ENCODE results near the gene PROC. TPM values are rescaled to one million over a fixed set of nuclear protein-coding genes. Genes with fewer than 3 reads are reported as not detected.
"Not testable (repeated sequence)": the region's sequence is repeated elsewhere in the genome, so short reads cannot be mapped to it uniquely, and the experiment has no call there.

PROC gene
- polyA plus RNA-seq, 1 donor: 7.8 TPM

DNA sequence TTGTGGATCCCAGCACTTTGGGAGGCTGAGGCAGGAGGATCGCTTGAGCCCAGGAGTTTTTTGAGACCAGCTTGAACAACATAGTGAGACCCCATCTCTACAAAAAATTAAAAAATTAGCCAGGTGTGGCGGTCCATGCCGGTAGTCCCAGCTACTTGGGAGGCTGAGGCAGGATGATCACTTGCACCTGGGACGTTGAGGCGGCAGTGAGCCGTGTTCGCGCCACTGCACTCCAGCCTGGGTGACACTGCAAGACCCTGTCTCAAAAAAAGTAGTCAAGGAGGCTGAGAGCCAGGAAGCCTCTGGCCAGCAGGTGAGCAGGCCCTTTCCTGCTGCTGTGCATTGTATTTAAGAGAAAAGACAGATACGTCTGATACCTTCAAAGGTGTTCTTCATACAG lies 11.1 kb upstream of the PROC start:
- Histone ChIP-seq H3K4me1 (ENCODE audit: control insufficient read depth, insufficient read depth, low read length) (peaks cover 26% of the 10 kb centered on the region), H3K36me3 (ENCODE audit: control insufficient read depth, insufficient read depth, low read length) (no peaks in the 10 kb centered on the region), H3K9me3 (ENCODE audit: control insufficient read depth, low read depth, low read length) (no peaks in the 10 kb centered on the region), H3K27ac (ENCODE audit: low read length) (no peak overlapping the region), H3K4me3 (ENCODE audit: low read length) (no peak overlapping the region), H3K27me3 (ENCODE audit: control insufficient read depth, insufficient read depth, low read length) (no peaks in the 10 kb centered on the region)
- no CpG with 5 or more reads among the region's 9 CpGs for WGBS (ENCODE audit: insufficient coverage, low lambda C conversion rate)
- DNase-seq: no peak

GRCh38 chr2:127407661-127408003 lies 10.6 kb upstream of the PROC start:
- H3K36me3 ChIP-seq (ENCODE audit: control insufficient read depth, insufficient read depth, low read length): no peaks in the 10 kb centered on the region
- peak overlapping the region; percentile 75 for H3K27ac ChIP-seq (ENCODE audit: low read length)
- no peaks in the 10 kb centered on the region for H3K27me3 ChIP-seq (ENCODE audit: control insufficient read depth, insufficient read depth, low read length)
- no peaks in the 10 kb centered on the region for H3K9me3 ChIP-seq (ENCODE audit: control insufficient read depth, low read depth, low read length)
- no CpG with 5 or more reads among the region's 6 CpGs for WGBS (ENCODE audit: insufficient coverage, low lambda C conversion rate)
- no peak overlapping the region for H3K4me3 ChIP-seq (ENCODE audit: low read length)
- no peak for DNase-seq
- H3K4me1 ChIP-seq (ENCODE audit: control insufficient read depth, insufficient read depth, low read length): peaks cover 20% of the 10 kb centered on the region

DNA sequence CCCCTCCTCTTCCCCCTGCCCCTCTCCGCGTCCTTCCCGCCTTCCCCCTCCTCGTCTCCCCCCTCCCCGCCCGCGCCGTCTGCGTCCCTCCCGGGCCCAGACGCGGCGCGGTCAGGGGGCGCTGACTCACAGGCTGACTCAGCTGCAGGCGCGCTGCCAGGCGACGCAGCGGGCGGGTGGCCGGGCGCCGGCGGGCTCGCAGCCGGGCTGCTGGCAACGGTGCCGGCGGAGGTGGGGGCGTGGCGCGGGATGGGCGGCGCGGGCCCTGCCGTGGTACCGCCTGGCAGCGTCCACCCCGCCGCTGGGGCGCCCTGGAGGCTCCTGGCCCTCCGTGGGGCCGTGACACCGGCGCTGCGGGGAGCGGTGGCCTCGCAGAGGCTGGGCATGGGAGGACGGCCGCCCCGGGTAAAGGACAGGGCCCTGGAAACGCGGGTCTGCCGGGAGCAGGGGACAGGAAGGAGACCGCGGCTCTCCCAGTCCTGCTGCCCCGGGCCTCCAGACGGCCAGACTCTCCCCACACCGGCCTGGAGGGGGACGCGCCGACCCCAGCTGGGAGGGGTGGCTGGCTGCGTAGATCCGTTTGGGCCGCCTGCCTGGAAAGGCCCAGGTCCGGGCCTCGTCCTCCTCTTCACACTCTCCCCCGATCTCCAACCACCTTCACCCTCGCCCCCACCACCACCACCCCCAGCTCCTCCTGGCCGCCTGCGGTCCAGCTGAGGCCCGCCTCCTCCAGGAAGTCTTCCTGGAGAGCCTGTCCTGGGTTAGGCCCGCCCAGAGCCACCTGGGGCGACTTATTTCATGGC lies 10.0 kb upstream of the PROC start:
- DNase-seq: peak; percentile 91 to 95
- peak overlapping the region; percentile 75 for H3K27ac ChIP-seq (ENCODE audit: low read length)
- no peaks in the 10 kb centered on the region for H3K36me3 ChIP-seq (ENCODE audit: control insufficient read depth, insufficient read depth, low read length)
- H3K4me1 ChIP-seq (ENCODE audit: control insufficient read depth, insufficient read depth, low read length): peaks cover 15% of the 10 kb centered on the region
- no CpG with 5 or more reads among the region's 75 CpGs for WGBS (ENCODE audit: insufficient coverage, low lambda C conversion rate)
- H3K27me3 ChIP-seq (ENCODE audit: control insufficient read depth, insufficient read depth, low read length): no peaks in the 10 kb centered on the region
- no peaks in the 10 kb centered on the region for H3K9me3 ChIP-seq (ENCODE audit: control insufficient read depth, low read depth, low read length)
- H3K4me3 ChIP-seq (ENCODE audit: low read length): peak overlapping the region; percentile 43

GRCh38 chr2:127408807-127409099 lies 9.5 kb upstream of the PROC start:
- Histone ChIP-seq H3K4me1 (ENCODE audit: control insufficient read depth, insufficient read depth, low read length) (peaks cover 15% of the 10 kb centered on the region), H3K27me3 (ENCODE audit: control insufficient read depth, insufficient read depth, low read length) (no peaks in the 10 kb centered on the region), H3K36me3 (ENCODE audit: control insufficient read depth, insufficient read depth, low read length) (no peaks in the 10 kb centered on the region), H3K9me3 (ENCODE audit: control insufficient read depth, low read depth, low read length) (no peaks in the 10 kb centered on the region), H3K27ac (ENCODE audit: low read length) (peak overlapping the region; percentile 73), H3K4me3 (ENCODE audit: low read length) (peak overlapping the region; percentile 43)
- no peak for DNase-seq
- WGBS (ENCODE audit: insufficient coverage, low lambda C conversion rate): no CpG with 5 or more reads among the region's 10 CpGs

- peaks cover 15% of the 10 kb centered on the region for H3K4me1 ChIP-seq (ENCODE audit: control insufficient read depth, insufficient read depth, low read length)
Observed at GRCh38 chr2:127409716-127410115, 8.5 kb upstream of the PROC start.

DNA sequence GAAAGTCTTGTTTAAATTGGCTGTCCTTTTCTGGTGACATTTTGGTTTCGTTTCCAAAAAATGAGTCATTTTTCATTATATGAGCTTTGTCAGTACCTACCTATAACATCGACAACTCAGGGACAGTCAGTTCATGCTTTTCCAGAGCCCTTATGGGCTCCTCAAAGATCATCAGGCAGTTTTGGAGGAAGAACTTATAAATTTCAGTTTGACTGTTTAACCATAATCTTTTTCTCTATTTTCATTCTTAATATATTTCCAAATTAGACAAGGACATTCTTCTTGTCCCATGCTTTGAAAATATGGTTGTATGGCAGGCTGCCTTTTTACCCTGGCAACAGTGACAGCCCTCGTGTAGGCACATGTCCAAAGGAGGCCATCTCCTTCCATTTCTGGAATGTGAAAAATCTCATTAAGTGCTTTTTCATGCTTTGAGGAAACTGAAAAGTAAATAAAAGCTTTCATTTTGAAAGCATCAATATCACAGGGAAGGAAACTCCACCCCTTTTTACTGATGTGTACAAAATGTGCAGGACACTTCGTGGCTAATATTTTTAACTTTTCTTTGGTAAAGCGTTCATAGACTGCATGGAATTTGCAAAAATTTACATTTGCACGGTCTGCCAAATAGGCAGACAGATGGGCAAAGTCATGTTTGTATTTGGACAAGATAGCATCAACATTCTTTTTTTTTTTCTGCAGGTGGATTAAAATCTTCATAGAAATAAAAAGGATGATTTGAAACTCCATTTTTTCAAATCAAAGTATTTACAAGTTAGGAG lies 7.2 kb upstream of the PROC start:
- Histone ChIP-seq H3K4me1 (ENCODE audit: control insufficient read depth, insufficient read depth, low read length) (peaks cover 10% of the 10 kb centered on the region), H3K36me3 (ENCODE audit: control insufficient read depth, insufficient read depth, low read length) (no peaks in the 10 kb centered on the region), H3K4me3 (ENCODE audit: low read length) (no peak overlapping the region), H3K27ac (ENCODE audit: low read length) (no peak overlapping the region), H3K9me3 (ENCODE audit: control insufficient read depth, low read depth, low read length) (no peaks in the 10 kb centered on the region), H3K27me3 (ENCODE audit: control insufficient read depth, insufficient read depth, low read length) (no peaks in the 10 kb centered on the region)
- no peak for DNase-seq
- WGBS (ENCODE audit: insufficient coverage, low lambda C conversion rate): 53% methylated on average over 3 of the region's 6 CpGs

More at GRCh38 chr2:127409716-127410115, 8.5 kb upstream of the PROC start:
- not testable (repeated sequence) for DNase-seq; H3K27ac ChIP-seq (ENCODE audit: low read length); H3K36me3 ChIP-seq (ENCODE audit: control insufficient read depth, insufficient read depth, low read length); H3K9me3 ChIP-seq (ENCODE audit: control insufficient read depth, low read depth, low read length); H3K4me3 ChIP-seq (ENCODE audit: low read length); H3K27me3 ChIP-seq (ENCODE audit: control insufficient read depth, insufficient read depth, low read length)
- WGBS (ENCODE audit: insufficient coverage, low lambda C conversion rate): no CpG with 5 or more reads among the region's 8 CpGs

DNA sequence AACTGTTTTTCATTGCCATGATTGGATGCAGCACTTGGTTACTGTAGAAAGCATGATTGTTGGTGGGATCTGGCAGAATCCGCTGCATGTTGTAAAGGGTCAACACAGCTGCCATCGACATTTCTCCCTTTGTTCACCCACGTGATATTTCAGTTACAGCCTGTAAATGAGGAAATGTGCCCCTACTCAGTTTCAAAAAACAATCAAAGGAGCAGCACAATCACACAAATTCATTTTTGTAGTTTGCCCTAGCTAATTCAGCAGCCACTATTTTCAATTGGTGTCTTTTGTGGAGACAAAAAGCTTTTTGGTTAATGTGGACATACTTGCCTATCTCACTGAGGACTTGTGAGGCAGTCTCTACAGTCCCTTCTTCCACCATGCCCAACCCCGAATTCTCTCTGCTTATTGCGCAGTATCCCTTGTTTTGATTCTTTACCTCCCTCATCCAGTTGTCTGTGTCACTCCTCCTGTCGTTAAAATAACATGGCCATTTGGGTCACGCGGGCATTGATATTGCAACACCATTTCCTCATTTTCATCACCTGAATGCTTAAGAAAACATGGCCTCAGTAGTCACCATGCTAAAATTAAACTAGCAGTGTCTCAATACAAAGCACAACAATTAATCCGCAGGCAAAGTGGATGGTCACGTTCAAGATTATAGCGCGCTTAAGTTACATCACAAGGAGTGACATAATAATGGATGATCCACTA lies 6.4 kb upstream of the PROC start:
- no peak overlapping the region for H3K4me3 ChIP-seq (ENCODE audit: low read length)
- DNase-seq: no peak
- H3K27me3 ChIP-seq (ENCODE audit: control insufficient read depth, insufficient read depth, low read length): no peaks in the 10 kb centered on the region
- no peaks in the 10 kb centered on the region for H3K9me3 ChIP-seq (ENCODE audit: control insufficient read depth, low read depth, low read length)
- WGBS (ENCODE audit: insufficient coverage, low lambda C conversion rate): 100% methylated on average over 2 of the region's 12 CpGs
- no peaks in the 10 kb centered on the region for H3K36me3 ChIP-seq (ENCODE audit: control insufficient read depth, insufficient read depth, low read length)
- H3K27ac ChIP-seq (ENCODE audit: low read length): no peak overlapping the region
- H3K4me1 ChIP-seq (ENCODE audit: control insufficient read depth, insufficient read depth, low read length): peaks cover 10% of the 10 kb centered on the region

DNA sequence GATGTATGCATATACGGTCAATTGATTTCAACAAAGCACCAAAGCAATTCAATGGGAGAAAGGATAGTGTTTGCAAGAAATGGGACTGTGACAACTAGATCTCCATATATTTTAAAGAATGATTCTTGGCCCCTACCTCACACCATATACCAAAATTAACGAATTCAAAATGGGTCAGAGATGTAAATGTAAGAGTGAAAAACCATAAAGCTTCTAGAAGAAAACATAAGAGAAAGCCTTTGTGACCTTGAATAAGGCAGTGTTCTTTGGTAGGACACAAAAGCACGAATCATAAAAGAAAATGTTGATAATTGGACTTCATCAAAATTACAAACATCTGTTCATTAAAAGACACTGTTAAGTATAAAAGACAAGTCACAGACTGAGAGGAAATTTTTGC lies 5.0 kb upstream of the PROC start:
- DNase-seq: no peak
- Histone ChIP-seq H3K27ac (ENCODE audit: low read length) (no peak overlapping the region), H3K36me3 (ENCODE audit: control insufficient read depth, insufficient read depth, low read length) (no peaks in the 10 kb centered on the region), H3K27me3 (ENCODE audit: control insufficient read depth, insufficient read depth, low read length) (no peaks in the 10 kb centered on the region), H3K4me1 (ENCODE audit: control insufficient read depth, insufficient read depth, low read length) (peaks cover 9% of the 10 kb centered on the region), H3K4me3 (ENCODE audit: low read length) (no peak overlapping the region), H3K9me3 (ENCODE audit: control insufficient read depth, low read depth, low read length) (no peaks in the 10 kb centered on the region)
- WGBS (ENCODE audit: insufficient coverage, low lambda C conversion rate): 90% methylated on average over 2 of the region's 3 CpGs

DNA sequence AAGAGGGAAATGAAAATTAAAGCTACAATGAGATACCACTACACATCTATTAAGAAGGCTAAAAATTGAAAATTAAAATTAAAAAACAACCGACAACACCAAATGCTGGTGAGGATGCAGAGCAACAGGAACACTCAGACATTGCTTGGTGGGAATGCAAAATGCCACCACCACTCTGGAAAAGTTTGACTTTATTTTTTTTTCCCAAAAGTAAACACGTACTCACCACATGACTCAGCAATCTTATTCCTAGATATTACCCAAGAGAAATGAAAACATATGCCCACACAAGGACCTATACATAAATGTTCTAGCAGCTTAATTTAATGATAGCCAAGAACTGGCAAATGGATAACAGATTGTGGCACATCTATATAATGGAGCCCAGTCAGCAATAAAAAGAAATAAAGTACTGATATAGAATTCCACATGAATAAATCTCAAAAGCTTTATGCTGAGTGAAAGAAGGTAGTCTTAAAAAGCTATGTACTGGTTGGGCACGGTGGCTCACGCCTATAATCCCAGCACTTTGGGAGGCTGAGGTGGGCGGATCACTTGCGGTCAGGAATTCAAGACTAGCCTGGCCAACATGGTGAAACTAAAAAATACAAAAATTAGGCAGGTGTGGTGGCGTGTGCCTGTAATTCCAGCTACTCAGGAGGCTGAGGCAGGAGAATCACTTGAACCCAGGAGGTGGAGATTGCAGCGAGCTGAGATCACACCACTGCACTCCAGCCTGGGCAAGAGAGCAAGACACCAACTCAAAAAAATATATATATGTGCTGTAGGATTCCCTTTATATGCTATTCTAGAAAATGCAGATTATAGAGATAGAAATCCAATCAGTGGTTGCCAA lies 4.2 kb upstream of the PROC start:
- Histone ChIP-seq H3K27ac (ENCODE audit: low read length) (no peak overlapping the region), H3K27me3 (ENCODE audit: control insufficient read depth, insufficient read depth, low read length) (no peaks in the 10 kb centered on the region), H3K36me3 (ENCODE audit: control insufficient read depth, insufficient read depth, low read length) (no peaks in the 10 kb centered on the region), H3K9me3 (ENCODE audit: control insufficient read depth, low read depth, low read length) (no peaks in the 10 kb centered on the region), H3K4me1 (ENCODE audit: control insufficient read depth, insufficient read depth, low read length) (peaks cover 9% of the 10 kb centered on the region), H3K4me3 (ENCODE audit: low read length) (no peak overlapping the region)
- 100% methylated on average over 1 of the region's 8 CpGs for WGBS (ENCODE audit: insufficient coverage, low lambda C conversion rate)
- no peak for DNase-seq

Measured in large intestine (tissue), 3 donors.